Skin epidermis (tissue), 12 donors: ENCODE measurements around the gene NDEL1.
"Not testable (repeated sequence)": the region's sequence is repeated elsewhere in the genome, so short reads cannot be mapped to it uniquely, and the experiment has no call there.

ENCODE experiments used
- H3K27ac ChIP-seq, 21 experiments: fragments of 200-600 bp; sonication (generic) in 11 of 21; one replicate each; pipeline ENCODE4 v1.5.0; 2020; ENCODE audit warnings: mild to moderate bottlenecking in 3 of 21, inconsistent platforms in 2 of 21, moderate library complexity in 2 of 21
- H3K4me3 ChIP-seq, 7 experiments: fragments of 200-600 bp; sonication (generic) in 2 of 7; one replicate each; pipeline ENCODE4 v1.5.0; 2020; ENCODE audit warnings: inconsistent platforms in 2 of 7, mild to moderate bottlenecking in 2 of 7, moderate library complexity in 1 of 7

NDEL1 gene, protein sequence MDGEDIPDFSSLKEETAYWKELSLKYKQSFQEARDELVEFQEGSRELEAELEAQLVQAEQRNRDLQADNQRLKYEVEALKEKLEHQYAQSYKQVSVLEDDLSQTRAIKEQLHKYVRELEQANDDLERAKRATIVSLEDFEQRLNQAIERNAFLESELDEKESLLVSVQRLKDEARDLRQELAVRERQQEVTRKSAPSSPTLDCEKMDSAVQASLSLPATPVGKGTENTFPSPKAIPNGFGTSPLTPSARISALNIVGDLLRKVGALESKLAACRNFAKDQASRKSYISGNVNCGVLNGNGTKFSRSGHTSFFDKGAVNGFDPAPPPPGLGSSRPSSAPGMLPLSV

DNA sequence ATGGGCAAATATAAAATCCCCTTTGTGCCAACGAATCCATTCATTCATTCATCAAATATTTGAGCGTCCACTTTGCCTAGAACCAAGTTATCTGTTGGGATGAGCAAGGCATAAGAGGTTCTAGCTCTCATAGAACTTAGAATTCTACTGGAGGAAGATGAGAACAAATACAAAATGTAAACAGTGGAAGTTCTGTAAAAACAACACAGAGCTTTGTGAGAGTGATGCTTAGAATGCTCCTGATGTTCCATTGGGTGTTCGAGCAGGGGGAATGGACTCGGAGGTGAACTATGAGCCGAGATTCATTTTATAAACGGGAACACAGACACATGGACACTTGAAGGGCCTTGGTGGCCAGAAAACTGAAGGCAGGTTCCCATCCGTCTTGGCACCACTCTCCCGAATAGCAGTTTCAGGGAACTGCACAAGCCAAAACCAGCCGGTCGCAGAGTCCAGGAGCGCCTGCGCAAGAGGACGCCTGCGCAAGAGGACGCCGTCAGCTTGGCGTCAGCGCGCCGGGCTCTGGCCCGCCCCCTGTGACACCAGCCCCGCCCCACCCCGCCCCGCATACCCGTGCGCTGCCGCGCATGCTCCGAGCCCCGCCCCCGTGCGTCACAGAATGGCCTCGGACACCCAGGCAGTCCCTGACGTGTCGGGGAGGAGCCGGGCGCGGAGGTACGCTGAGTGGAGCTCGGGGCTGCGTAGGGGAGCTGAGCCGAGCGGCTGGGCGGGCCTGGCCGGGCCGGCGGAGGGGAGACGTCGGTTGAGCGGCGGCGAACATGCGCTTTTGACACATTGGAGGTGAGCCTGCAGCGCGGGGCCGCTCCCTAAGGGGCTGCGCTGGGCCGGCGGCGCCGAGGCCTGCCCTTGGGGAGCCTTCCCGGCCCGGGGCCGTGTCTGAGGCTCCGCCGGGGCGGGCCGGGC, at the start of gene NDEL1:
TSS of gene NDEL1 (plus strand) at position 640 of the 924 bp plus-strand sequence. CDS start 8,388 bp downstream, outside the sequence.
- H3K4me3 ChIP-seq: peak within 1 kb of the TSS; percentile 69 to 100 (median 91)
- peak within 1 kb of the TSS; percentile 95 to 100 (median 99) for H3K27ac ChIP-seq

DNA sequence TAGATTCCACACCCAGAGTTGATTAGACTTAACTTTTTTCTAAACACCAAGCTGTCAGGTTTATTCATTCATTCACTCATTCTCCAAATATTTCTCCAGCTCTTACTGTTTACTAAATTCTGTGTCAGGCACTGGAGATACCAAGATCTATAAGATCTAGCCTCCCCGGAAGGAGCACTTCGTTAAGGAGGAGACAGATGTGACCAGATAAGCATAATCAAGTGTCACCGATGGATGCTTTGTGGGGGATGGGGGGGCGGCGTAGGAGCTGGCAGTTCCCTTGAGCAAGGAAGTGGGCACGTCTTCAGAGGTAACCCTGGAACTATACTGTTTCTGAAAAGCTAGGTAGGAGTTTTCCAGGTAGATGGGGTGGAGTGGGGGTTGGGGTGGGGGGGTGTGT, 48.8 kb upstream of the NDEL1 start:
- no peak overlapping the region for H3K27ac ChIP-seq
- H3K4me3 ChIP-seq: no peak overlapping the region

DNA sequence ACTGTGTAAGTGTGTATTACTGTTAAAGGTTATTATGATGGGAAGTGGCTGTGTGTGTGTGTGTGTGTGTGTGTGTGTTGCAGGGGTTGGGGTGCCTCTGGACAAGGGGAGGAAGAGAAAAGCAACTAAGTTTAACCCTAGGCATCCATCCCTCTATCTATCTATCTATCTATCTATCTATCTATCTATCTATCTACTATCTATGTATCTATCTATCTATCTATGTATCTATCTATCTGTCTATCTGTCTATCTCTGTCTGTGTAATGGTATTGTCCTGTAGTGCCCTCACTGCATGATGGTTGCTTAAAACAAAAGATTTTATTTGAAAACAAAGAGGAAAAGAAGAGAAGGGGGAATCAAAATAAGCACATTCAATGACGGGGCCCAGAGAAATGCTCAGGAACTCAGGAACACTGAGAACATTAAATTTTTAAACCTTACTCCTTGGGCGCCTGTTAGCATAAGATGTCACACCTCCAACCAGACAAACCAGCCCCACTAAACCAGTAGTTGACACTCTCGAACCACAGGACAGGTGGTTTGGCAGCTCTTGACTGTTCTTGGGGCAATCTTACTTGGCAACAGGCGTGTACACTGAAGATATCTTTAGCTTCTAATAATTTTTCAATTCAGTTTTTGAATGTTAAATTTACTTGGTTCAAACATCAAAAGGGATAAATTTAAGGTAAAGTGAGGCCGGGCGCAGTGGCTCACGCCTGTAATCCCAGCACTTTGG, 47.6 kb upstream of the NDEL1 start:
- peak overlapping the region in 2 of 21 experiments; percentile 29 for H3K27ac ChIP-seq
- no peak overlapping the region for H3K4me3 ChIP-seq

DNA sequence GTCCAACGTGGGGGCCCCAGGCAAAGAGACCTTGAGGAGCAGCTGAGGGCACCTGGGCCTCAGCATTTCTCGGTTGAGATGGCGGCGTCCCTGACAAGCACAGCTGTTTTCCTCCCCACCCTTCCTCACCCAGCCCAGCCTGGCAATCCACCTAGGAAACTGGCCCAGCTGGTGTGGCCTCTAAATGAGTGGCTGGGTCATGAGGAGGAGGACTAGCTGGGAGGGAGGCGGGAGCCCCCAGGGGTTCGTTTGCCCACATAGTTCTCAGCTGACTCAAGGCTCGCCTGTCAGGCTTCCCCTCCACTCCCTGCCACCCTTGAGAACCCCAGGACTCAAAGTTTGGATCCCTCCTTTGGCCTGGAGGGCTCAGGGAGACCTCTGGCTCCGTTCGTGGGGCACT, 44.0 kb upstream of the NDEL1 start:
- H3K27ac ChIP-seq: peak overlapping the region in 5 of 21 experiments; percentile 9 to 68 (median 31)

DNA sequence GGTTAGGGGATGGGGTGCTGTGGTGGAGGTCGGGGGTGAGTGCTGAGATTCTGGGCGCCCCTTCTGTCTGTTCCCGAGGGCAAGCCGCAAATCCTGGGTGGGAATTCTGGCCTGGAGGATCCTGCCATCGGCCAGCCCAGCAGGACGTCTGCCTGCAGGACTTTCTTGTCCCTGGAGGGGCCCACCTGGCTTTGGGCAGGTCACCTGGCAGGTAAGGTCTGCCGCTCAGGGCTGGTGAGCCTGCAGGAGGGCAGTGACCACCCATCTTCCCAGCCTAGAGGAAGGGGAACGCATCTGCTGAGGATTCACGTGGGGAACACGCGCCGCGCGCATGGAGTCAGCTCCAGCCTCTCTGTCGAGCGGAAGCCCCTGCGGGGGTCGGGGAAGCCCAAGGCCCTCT, 43.4 kb upstream of the NDEL1 start:
- Histone ChIP-seq H3K27ac (peak overlapping the region in 5 of 21 experiments; percentile 9 to 80 (median 31)), H3K4me3 (no peak overlapping the region)

More for the DNA sequence above, 44.0 kb upstream of the NDEL1 start:
- H3K4me3 ChIP-seq: no peak overlapping the region

DNA sequence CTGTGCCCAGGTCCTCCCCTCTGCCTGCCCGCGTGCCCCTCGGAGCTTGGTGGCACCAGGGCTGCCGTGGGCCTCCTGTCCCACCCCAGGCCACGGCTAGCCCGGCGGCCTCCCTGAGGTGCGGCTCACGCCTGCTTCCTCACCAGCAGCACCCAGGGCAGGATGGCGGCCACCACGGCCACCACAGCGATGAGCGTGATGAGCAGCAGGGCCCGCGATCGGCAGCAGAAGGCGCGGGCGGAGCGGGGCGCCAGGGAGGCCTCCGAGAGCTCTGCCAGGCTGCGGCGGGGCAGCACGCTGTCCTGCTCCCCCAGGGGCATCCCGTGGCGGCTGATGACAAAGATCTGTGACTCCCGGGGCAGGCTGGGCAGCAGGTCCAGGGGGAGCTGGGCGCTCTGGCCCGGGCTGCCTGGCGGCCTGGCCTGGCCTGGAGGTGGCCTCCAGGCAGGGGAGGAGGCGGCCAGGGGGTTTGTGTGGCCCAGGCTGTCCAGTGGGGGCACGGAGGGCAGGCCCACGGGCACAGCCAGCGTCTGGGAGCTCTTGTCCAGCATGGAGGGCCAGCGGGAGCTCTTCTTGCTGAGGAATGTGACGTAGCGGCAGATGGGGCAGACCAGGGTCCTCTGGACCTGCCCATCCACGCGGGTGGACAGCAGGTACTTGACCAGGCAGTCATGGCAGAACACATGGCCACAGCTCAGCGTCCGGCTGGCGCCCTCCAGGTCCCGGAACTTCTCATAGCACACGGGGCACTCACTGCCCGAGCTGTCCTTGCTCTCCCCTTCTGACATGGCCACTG, 42.8 kb upstream of the NDEL1 start:
- H3K4me3 ChIP-seq: no peak overlapping the region

DNA sequence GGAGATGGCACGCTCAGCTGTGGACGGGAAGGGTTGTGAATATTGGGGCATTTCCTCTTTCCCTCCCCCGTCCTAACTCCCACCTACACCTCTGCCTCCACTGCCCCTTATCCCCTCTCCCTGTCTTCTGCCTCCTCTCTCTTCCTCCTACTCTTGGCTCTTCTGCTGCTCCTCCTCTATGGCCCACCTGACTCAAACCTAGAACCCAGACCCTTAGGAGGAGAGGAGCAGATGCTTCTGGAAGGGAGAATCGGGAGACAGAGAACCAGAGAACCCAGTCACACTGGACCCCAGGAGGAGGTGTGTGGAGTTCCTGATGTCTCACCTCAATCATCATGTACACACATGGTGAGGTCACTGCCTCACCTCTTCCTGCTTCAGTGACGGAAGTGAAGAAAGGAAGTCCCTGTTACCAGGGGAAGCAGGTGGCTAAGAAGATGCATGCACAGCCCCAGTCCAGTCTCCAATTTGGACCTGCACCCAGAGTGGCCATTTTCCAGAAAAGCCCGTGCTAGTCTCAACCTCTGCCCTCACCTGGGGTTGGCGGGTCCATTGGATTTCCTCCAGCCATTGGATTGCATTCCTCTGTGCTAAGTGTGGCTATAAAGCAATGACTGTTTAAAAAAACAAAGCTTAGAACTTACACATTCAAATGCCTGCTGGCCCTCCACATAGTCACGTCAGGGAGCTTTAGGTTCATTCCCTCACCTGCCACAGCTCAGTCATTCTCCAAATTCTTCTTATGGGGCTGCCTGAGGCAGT, 42.0 kb upstream of the NDEL1 start:
- no peak overlapping the region for H3K4me3 ChIP-seq
- H3K27ac ChIP-seq: peak overlapping the region in 10 of 21 experiments; percentile 2 to 80 (median 35)

More for the DNA sequence above, 42.8 kb upstream of the NDEL1 start:
- H3K27ac ChIP-seq: peak overlapping the region in 10 of 21 experiments; percentile 2 to 80 (median 35)

DNA sequence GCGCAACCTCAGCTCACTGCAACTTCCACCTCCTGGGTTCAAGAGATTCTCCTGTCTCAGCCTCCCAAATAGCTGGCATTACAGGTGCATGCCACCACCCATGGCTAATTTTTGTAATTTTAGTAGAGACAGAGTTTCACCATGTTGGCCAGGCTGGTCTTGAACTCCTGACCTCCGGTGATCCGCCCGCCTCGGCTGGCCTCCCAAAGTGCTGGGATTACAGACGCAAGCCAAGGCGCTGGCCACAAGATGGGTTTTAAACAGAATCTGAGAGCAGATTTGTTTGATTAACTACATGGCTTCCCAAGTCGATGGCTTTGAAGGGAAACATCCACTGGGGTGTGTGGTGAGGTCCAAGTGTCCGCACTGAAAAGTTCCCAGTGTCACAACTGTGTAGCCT, 41.2 kb upstream of the NDEL1 start:
- peak overlapping the region in 1 of 21 experiments; percentile 80 for H3K27ac ChIP-seq
- not testable (repeated sequence) for H3K4me3 ChIP-seq

DNA sequence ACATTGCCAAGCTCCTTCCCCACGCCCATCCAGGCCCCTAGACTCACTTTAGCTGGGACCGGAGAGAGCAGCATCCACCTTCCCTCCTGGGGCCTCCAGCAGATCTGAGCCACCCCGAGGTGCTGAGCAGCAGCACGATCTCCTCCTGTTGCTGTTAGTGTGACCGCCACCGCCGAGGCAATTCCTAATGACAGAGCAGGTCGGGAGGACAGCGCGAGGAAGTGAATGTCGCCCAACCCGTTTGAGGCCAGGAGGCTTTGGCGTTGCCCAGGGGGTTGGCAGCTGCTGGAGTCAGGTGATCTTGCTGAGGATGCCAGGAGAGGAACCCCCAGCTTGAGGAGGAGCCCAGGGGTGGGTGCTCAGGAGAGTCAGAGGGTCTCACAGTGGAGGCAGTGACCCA, 38.0 kb upstream of the NDEL1 start, which contains the start of gene RNF222:
TSS of gene RNF222 (minus strand) at position 192 of the 400 bp plus-strand sequence. CDS start 4,366 bp downstream, outside the sequence.
- Histone ChIP-seq H3K4me3 (peak within 1 kb of the TSS in 2 of 7 experiments; percentile 7 to 21), H3K27ac (peak within 1 kb of the TSS in 4 of 21 experiments; percentile 10 to 37 (median 20))

DNA sequence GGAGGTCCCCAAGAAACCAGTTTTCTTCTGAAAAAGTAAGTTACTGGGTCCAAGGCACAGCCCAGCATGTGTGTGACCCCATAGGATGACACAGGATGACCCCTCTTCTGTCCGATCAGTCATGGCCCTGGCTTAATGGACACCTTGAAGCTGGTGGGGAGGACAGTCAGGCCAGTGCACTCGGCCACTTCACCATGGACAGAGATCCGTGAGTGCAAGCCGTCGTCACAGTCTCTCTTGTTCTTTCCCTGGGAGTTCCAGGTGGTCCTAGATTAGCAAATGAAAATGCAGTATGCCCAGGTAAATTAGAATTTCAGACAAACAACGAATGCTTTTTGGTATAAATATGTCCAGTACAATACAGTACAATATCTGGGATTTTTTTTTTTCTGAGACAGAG, 36.7 kb upstream of the NDEL1 start:
- no peak overlapping the region for H3K27ac ChIP-seq
- no peak overlapping the region for H3K4me3 ChIP-seq

DNA sequence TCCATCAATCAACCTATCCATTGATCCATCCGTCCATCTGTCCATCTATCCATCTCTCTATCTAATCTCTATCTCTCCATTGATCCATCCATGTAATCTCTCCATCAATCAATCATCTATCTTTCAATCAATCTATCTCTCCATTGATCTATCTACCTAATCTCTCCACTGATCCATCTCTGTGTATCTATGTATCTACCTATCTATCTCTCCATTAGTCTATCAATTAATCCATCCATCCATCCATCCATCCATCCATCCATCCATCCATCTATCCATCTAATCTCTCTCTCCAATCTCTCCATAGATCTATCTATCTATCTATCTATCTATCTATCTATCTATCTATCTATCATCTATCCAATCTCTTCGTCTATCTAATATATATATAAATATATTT, 34.6 kb upstream of the NDEL1 start:
- no peak overlapping the region for H3K27ac ChIP-seq

DNA sequence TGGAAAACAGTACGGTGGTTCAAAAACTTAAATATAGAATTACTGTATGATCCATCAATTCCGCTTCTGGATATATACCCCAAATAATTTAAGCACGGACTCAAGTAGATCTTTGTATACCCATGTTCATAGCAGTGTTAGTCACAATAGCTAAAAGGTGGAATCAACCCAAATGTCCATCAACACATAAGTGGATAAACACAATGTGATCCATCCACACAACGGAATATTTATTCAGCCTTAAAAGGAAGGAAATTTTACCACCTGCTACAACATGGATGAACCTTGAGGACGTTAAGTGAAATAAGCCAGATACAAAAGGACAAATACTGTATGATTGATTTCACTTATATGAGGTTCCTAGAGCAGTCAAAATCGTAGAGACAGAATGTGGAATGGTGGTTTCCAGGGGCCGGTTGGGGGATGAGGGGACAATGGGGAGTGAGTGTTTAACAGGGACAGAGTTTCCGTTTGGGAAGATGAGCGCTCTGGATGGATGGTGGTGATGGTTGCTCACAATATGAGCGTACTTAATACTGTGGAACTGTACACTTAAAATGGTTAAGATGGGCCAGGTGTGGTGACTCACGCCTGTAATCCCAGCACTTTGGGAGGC, 32.7 kb upstream of the NDEL1 start:
- Histone ChIP-seq H3K4me3 (no peak overlapping the region), H3K27ac (no peak overlapping the region)

More for the DNA sequence above, 34.6 kb upstream of the NDEL1 start:
- no peak overlapping the region for H3K4me3 ChIP-seq

DNA sequence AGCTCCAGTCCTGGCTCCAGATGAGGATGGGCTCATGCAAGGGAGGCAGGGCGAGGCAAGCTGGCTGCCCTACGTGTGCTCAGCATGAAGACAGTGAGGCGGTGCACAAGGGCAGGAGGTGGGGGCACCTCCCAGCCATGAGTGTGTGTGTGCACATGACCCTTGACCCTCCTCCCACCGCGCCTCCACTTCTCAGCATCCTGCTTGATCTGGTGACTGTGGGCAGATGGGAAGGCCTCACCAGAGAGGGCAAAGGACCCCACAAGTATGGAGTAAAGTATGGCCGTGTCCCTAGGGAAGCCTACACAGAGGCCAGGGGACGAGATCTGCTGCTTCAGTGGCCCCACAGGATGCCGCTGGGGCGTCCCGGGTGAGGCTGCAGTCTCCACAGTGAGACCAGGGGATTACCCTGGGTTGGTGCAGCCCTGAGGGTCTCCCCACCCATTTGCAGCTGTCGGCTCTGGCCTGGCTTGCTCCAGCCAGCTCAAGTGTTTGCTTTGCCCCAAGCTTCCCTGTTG, 30.1 kb upstream of the NDEL1 start:
- no peak overlapping the region for H3K27ac ChIP-seq
- no peak overlapping the region for H3K4me3 ChIP-seq

DNA sequence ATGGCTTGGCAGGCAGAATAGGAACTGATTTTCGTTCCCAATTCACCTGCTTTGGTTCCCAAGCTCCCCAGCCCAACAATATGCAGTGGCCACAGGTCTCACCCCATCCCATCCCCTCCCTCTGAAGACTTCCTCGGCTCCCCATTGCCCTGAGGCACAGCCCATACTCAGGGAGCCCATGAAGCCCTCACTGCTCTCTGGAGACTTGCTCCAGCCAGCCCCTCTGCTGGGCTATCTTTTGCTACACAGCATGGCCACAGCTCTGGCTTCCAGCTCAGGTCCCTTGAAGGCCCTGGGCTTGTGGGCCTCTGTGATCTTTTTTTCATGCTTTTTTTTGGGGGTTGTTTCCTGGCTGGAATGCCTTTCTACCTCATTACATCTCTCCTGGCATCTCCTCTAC, 29.5 kb upstream of the NDEL1 start:
- Histone ChIP-seq H3K27ac (no peak overlapping the region), H3K4me3 (no peak overlapping the region)

DNA sequence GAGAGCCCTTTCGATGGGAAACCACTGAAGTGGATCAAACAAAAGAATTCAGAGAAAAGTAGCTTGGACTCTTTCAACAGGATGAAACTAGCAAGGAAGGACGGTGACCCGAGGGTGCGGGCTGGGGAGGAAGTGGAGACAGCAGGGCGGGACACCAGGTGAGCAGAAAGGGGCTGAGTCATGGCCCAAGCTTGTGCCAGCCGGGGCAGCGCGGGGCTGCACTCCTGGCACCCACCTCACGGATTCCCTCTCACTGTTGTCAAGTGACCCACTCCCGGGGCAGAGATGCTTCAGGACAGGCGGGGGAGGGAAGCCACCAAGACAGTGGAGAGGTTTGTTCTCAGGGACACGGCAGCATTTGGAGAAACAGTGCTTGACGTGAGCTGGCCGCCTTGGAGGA, 27.3 kb upstream of the NDEL1 start:
- Histone ChIP-seq H3K4me3 (peak overlapping the region in 1 of 7 experiments; percentile 11), H3K27ac (peak overlapping the region in 7 of 21 experiments; percentile 0 to 69 (median 31))

DNA sequence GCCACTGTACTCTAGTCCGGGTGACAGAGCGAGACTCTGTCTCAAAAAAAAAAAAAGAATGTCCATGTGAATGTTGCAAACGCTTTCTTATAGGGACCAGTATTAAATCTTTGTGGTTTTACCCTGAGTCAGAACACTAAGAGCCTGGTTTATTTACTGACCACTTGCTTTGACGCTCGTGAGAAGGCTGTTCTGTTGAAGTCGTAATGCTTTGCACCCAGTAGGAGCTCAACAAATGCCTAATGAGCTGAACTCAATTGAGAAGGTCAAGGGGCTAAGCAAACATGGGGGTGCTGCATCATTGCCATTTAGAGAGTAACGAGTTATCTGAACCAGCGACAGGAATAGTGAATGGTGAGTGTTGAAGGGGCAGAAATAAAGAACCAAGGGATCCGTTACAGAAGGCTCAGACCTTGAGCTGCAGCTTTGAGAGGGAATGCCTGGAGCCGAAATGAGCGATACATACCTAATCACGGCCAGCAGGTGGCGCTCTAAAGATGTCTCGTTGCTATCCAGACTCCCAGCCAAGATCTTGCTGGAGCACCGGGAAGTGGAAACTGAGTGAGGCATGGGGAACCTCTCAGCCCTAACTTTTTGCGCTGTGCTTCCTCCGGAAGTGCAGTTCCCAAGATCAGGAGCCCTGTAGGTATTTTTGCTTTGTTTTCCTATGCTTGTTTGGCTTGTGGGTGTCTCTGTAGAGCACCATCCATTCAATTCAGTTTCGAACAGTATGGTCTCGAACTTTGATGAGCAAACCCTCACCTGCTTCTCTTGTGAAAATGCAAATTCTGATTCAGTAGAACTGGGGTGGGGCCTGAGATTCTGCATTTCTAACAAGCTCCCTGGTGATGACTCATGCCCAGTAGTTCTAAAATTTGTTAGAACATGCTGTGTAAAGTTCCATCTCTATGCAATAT, 25.5 kb upstream of the NDEL1 start:
- Histone ChIP-seq H3K4me3 (no peak overlapping the region), H3K27ac (peak overlapping the region in 11 of 21 experiments; percentile 2 to 65 (median 27))
